HepG2 (cell line): Measurements from ENCODE around the gene RPAP3. TPM values are rescaled to one million over a fixed set of nuclear protein-coding genes. Genes with fewer than 3 reads are reported as not detected.

Source experiments
- ATF1 ChIP-seq: IDR thresholded peaks from 2 replicates; pipeline ENCODE4 v1.6.1; 2016; ENCODE audit warnings: mild to moderate bottlenecking, control low read depth
- EP300 ChIP-seq, 3 experiments: sonication (generic) in 1 of 3; formaldehyde crosslinking in 1 of 3; IDR thresholded peaks; 2 replicates each; pipeline versions ENCODE4 v1.5.1 to v1.6.1; 2011 to 2020; ENCODE audit warnings: low read depth in 2 of 3, low read length in 2 of 3, borderline replicate concordance in 1 of 3, improper control_type of control experiment in 1 of 3, mild to moderate bottlenecking in 1 of 3, missing genetic modification reagents in 1 of 3, moderate library complexity in 1 of 3
- HDAC2 ChIP-seq: sonication (generic); formaldehyde crosslinking; IDR thresholded peaks from 2 replicates; pipeline ENCODE4 v1.4.0; 2020; ENCODE audit warnings: missing genetic modification reagents
- IKZF1 ChIP-seq: fragments of 450-650 bp; IDR thresholded peaks from 2 replicates; pipeline ENCODE4 v1.7.1; 2016
- MZF1 ChIP-seq: sonication (generic); formaldehyde crosslinking; IDR thresholded peaks from 2 replicates; pipeline ENCODE4 v1.8.1; 2023; ENCODE audit warnings: mild to moderate bottlenecking, missing genetic modification reagents, borderline replicate concordance
- NR2C2 ChIP-seq: sonication (generic); formaldehyde crosslinking; IDR thresholded peaks from 2 replicates; pipeline ENCODE4 v1.4.0; 2020; ENCODE audit warnings: missing genetic modification reagents, mild to moderate bottlenecking, moderate library complexity, borderline replicate concordance
- PPARG ChIP-seq: conservative IDR thresholded peaks from 2 replicates; pipeline ENCODE4 v1.6.1; 2016; ENCODE audit warnings: missing biosample characterization, missing genetic modification reagents
- RCOR2 ChIP-seq: IDR thresholded peaks from 2 replicates; pipeline ENCODE4 v1.6.1; 2016; ENCODE audit warnings: missing biosample characterization, missing genetic modification reagents
- RORA ChIP-seq: sonication (generic); formaldehyde crosslinking; IDR thresholded peaks from 2 replicates; pipeline ENCODE4 v1.5.0; 2020; ENCODE audit warnings: mild to moderate bottlenecking, missing genetic modification reagents, moderate library complexity
- RXRA ChIP-seq: sonication (generic); formaldehyde crosslinking; IDR thresholded peaks from 2 replicates; pipeline ENCODE4 v1.5.1; 2020; ENCODE audit warnings: missing genetic modification reagents
- SOX13 ChIP-seq, 3 experiments: fragments of 450-650 bp in 1 of 3; sonication (generic) in 1 of 3; formaldehyde crosslinking in 1 of 3; IDR thresholded peaks in 2 of 3; conservative IDR thresholded peaks in 1 of 3; 2 replicates each; pipeline versions ENCODE4 v1.5.0 to v1.6.1; 2016 to 2020; ENCODE audit warnings: antibody characterized with exemption in 1 of 3, mild to moderate bottlenecking in 1 of 3, missing compliant biosample characterization in 1 of 3, missing genetic modification reagents in 1 of 3, moderate library complexity in 1 of 3
- SOX6 ChIP-seq, 2 experiments: fragments of 450-650 bp in 1 of 2; sonication (generic) in 1 of 2; formaldehyde crosslinking in 1 of 2; IDR thresholded peaks; 2 replicates each; pipeline versions ENCODE4 v1.4.0 to v1.6.1; 2017 to 2020; ENCODE audit warnings: antibody characterized with exemption in 1 of 2, mild to moderate bottlenecking in 1 of 2, missing genetic modification reagents in 1 of 2
- TMF1 ChIP-seq: sonication (generic); formaldehyde crosslinking; IDR thresholded peaks from 2 replicates; pipeline ENCODE4 v1.8.1; 2022; ENCODE audit warnings: low read depth, missing genetic modification reagents
- UBTF ChIP-seq: sonication (generic); formaldehyde crosslinking; IDR thresholded peaks from 2 replicates; pipeline ENCODE4 v1.4.0; 2020; ENCODE audit warnings: mild to moderate bottlenecking, missing genetic modification reagents
- ZBTB21 ChIP-seq: sonication (generic); formaldehyde crosslinking; IDR thresholded peaks from 2 replicates; pipeline ENCODE4 v1.4.0; 2020; ENCODE audit warnings: missing genetic modification reagents
- ZMYM3 ChIP-seq: sonication (generic); formaldehyde crosslinking; IDR thresholded peaks from 2 replicates; pipeline ENCODE4 v1.5.1; 2020; ENCODE audit warnings: mild to moderate bottlenecking, missing genetic modification reagents
- ZNF121 ChIP-seq: sonication (generic); formaldehyde crosslinking; IDR thresholded peaks from 2 replicates; pipeline ENCODE4 v1.5.0; 2020; ENCODE audit warnings: mild to moderate bottlenecking, missing genetic modification reagents
- ZNF329 ChIP-seq: sonication (generic); formaldehyde crosslinking; IDR thresholded peaks from 2 replicates; pipeline ENCODE4 v1.9.0; 2021; ENCODE audit warnings: low read depth, mild to moderate bottlenecking, missing genetic modification reagents
- ZNF556 ChIP-seq: sonication (generic); formaldehyde crosslinking; IDR thresholded peaks from 2 replicates; pipeline ENCODE4 v1.4.0; 2020; ENCODE audit warnings: mild to moderate bottlenecking, missing genetic modification reagents, borderline replicate concordance
- ZNF574 ChIP-seq: sonication (generic); formaldehyde crosslinking; IDR thresholded peaks from 2 replicates; pipeline ENCODE4 v1.4.0; 2020; ENCODE audit warnings: missing genetic modification reagents
- polyA plus RNA-seq, 8 experiments: library from polyadenylated mRNA; depleted of rRNA in 3 of 8; stranded (reverse) in 7 of 8; unstranded in 1 of 8; fragments of >200 nt; fragmentation: Illumina TruSeq in 4 of 8; extraction: Trizol in 4 of 8; gene quantifications; 2 replicates each; pipeline versions ENCODE4 v1.2.1 to v1.2.3, GENCODE V29; 2011 to 2016; ENCODE audit warnings: low read depth in 4 of 8, missing spikeins in 1 of 8, mixed read lengths in 1 of 8; ENCODE audit not compliant: insufficient read depth in 1 of 8
- total RNA-seq, 5 experiments: library from RNA; depleted of rRNA; stranded (reverse); fragments of >200 nt; fragmentation: Illumina TruSeq; extraction: Trizol; gene quantifications; 2 replicates each; pipeline ENCODE4 v1.2.3, GENCODE V29; 2016; ENCODE audit warnings: low read depth in 1 of 5
- TF ChIP-seq, protein P1 (sequence below): sonication (generic); formaldehyde crosslinking; IDR thresholded peaks from 2 replicates; pipeline ENCODE4 v1.4.0; 2020; ENCODE audit warnings: missing genetic modification reagents

Gene RPAP3
- total and polyA plus RNA-seq, 2 of the 13 experiments (the other 11 are each of a cell fraction or from before 2014, with no cell fraction given), result 8.8 to 32.8 TPM

DNA sequence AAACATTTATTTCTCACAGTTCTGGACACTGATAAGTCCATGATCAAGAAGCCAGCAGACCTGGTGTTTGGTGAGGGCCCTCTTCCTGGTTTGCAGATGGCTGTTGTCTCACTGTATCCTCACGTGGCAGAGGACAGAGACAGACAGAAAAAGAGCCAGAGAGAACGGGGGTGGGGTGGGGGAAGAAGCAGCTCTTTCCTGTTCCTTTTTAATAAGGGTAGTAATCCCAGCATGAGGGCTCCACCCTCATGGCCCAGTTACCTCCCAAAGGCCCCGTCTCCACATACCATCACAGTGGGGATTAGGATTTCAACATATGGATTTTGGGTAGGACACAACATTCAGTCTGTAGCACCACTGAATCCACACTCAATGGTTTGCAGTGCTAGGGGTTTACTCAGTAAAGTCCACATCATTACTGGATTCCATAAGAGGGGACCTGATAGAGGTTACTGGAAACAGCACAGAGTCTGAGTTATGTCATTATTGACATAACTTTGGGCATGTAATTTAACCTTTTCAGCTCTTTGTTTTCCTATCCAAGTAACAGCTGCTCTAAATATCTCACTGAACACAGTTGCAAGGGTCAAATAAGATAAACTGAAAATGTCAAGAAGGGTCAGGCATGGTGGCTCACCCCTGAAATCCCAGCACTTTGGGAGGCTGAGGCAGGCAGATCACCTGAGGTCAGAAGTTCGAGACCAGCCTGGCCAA, 53.2 kb downstream of the RPAP3 start (continued):
- TF ChIP-seq ZNF121 (CRISPR knock-in tag), result 0 out of 2 replicates have a peak, but pooled peaks have one; percentile 52
- TF ChIP-seq ZBTB21, result 0 out of 2 replicates have a peak, but pooled peaks have one; percentile 39
- TF ChIP-seq ZNF556 (CRISPR knock-in tag), result no peak
- peak in 1 of 2 experiments; percentile 82; a peak in 2 of 4 replicates for TF ChIP-seq EP300 (IDR thresholded peaks at IDR 0.05; ENCODE audit: low read depth in 2 of 2, low read length in 2 of 2)
- TF ChIP-seq EP300 (CRISPR knock-in tag; IDR thresholded peaks at IDR 0.05; ENCODE audit: borderline replicate concordance), result peak; percentile 61
- TF ChIP-seq, protein P1, sequence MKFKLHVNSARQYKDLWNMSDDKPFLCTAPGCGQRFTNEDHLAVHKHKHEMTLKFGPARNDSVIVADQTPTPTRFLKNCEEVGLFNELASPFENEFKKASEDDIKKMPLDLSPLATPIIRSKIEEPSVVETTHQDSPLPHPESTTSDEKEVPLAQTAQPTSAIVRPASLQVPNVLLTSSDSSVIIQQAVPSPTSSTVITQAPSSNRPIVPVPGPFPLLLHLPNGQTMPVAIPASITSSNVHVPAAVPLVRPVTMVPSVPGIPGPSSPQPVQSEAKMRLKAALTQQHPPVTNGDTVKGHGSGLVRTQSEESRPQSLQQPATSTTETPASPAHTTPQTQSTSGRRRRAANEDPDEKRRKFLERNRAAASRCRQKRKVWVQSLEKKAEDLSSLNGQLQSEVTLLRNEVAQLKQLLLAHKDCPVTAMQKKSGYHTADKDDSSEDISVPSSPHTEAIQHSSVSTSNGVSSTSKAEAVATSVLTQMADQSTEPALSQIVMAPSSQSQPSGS (CRISPR knock-in tag), result peak; percentile 78
- TF ChIP-seq PPARG (CRISPR knock-in tag), result peak; percentile 76
- TF ChIP-seq IKZF1, result no peak
- TF ChIP-seq HDAC2 (CRISPR knock-in tag), result peak; percentile 80
- TF ChIP-seq RORA (CRISPR knock-in tag), result peak; percentile 47; the same call in 1 of the 2 replicates
- peak; percentile 18; the same call in 1 of the 2 replicates for TF ChIP-seq ZNF574 (CRISPR knock-in tag)
- TF ChIP-seq NR2C2 (CRISPR knock-in tag), result peak; percentile 48; the same call in 1 of the 2 replicates
- TF ChIP-seq ATF1 (CRISPR knock-in tag), result peak; percentile 66; the same call in 1 of the 2 replicates
- TF ChIP-seq RCOR2 (CRISPR knock-in tag), result peak; percentile 93
- 0 out of 2 replicates have a peak, but pooled peaks have one; percentile 22 for TF ChIP-seq MZF1 (CRISPR knock-in tag)
- TF ChIP-seq TMF1, result no peak
- TF ChIP-seq UBTF (CRISPR knock-in tag), result no peak
- no peak for TF ChIP-seq SOX6 (IDR thresholded peaks at IDR 0.05)
- TF ChIP-seq SOX6 (CRISPR knock-in tag; IDR thresholded peaks at IDR 0.05), result peak; percentile 94
- TF ChIP-seq ZNF329, result no peak
- TF ChIP-seq ZMYM3, result peak; percentile 93
- TF ChIP-seq SOX13 (IDR thresholded peaks at IDR 0.05), result peak; percentile 47; the same call in 1 of the 2 replicates
- TF ChIP-seq SOX13 (CRISPR knock-in tag; conservative IDR thresholded peaks at IDR 0.05 in 1 of 2, IDR thresholded peaks at IDR 0.05 in 1 of 2), result peak in 1 of 2 experiments; percentile 92; a peak in 2 of 4 replicates
- TF ChIP-seq RXRA (CRISPR knock-in tag), result peak; percentile 64; the same call in 1 of the 2 replicates
